GM19395 (cell line): Measurements from ENCODE around the gene STK32C.

Source experiments
- ATAC-seq: cut with Tn5 transposase; IDR thresholded peaks from one replicate; pipeline ENCODE4 v1.9.1; 2021; ENCODE audit warnings: mild to moderate bottlenecking, moderate library complexity; ENCODE audit not compliant: unreplicated experiment

STK32C gene

DNA sequence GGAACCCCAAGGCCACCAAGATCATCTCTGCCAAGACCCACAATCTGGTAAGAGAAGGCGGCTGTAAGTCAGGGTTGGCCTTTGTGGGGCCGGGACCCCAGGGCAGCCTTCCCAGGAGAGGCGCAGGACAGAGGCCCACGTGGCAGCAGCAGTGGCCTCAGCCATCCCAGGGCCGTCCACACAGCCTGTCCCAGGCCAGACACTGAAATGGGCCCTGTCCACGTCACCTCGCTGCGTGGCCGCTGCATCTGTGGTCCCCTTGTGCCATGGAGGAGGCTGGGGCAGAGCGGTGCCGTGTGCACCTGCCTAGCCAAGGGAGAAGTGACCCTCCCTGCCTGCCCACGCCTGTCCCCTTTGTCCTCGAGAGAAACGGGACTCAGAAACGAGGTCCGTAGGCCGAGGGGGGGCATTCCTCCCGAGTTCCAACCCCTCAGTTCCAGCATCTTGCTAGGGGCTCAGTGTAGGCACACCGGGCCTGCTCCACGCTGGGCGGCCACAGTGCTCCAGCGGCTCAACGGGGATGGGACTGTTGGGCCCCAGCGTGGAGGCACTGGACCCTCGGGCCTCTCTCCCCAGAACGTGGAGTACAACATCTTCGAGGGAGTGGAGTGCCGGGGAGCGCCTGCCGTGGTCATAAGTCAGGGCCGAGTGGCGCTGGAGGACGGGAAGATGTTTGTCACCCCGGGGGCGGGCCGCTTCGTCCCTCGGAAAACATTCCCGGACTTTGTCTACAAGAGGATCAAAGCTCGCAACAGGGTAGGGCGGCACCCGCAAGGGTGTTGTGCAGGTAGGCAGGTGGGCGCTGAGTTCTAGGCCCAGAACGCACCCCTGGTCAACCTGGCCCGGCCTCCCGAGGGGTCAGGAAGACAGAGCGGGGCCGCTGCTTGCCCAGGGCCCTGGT lies 105.4 kb downstream of the STK32C start:
- ATAC-seq = no peak

DNA sequence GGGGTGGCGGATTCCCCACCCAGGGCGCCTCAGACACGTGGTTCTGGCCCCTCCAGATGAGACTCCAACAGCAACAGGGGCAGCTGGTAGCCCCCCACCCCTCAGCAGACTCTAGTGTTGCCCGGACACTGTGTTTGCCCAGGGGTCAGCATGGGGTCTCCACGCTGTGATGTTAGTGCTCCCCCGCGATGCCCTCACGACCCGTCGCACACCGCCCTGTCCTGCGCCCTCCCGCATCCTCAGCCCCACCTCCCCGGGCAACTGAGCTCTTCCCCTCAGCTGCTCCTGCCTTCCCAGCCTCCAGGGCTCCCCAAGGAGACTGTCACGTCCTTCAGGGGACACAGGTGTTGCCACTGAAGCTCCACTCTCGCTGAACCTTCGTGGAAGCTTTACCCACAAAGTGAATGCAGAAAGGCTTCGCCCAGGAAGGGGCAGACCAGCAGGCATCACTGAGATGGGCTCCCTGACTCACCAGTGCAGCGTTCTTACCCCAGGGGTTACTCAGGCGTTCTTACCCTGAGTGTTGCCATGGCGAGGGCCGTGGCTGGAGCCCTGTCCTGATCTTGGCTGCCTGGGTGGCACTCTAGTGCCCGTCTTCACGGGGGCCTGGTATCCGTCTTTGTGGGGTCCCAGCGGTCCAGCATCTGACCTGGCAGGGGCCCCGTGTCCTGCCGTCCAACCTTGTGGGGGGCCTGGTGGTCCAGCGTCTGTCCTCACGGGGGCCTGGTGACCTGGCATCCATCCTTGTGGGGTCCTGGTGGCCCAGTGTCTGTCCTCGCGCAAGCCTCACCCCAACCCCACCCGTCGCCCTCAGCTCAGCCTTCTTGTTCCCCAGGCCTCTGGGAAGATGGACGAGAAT lies 106.4 kb downstream of the STK32C start:
- no peak for ATAC-seq

DNA sequence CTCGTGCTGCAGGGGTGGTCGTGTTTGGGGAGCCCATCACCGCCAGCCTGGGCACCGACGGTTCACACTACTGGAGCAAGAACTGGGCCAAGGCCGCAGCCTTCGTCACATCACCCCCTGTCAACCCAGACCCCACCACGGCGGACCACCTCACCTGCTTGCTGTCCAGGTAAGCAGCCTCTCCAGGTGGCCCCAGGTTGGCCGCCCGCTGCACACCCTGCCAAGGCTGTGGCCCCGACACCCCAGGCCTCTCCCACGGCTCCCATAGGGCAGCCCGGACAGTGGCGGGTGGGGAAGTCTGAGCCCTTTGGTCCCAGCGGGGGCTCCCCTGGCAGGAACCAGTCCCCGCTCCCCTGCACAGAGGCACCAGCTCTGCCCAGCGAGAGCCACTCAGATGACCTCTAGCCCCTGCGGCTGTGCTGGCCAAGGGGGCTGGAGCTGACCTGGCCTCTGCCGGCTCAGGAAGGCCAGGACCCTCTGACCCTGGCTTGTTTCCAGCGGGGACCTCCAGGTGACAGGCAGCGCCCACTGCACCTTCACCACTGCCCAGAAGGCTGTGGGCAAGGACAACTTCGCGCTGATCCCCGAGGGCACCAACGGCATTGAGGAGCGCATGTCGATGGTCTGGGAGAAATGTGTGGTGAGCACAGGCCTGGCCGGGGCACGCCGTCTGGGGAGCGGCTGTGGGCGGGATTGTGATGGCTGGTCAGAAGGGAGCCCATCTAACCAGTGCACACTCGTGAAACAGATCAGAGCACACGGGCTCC lies 107.2 kb downstream of the STK32C start:
- ATAC-seq = no peak

DNA sequence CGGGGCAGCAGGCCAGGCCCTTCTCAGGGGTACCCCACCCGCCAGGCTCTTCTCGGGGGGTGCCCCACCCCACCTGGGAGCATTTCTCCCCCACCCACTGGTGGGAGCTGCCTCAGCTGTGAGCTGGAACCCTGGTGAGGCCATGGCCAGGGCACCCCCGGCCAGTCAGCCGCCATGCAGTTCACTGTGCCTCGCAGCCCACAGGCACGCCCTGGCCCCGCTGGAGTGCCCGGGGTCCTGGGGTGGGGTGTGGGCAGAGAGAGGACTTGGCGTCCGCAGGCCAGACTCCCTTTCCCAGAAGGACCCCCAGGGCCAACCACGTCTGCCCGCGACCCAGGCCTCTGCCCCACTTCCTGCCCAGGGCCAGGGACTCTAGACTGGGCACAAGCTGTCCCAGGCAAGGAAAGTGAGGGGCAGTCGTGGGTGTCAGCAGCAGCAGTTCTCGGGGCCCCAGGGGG lies 107.9 kb downstream of the STK32C start:
- ATAC-seq = no peak

DNA sequence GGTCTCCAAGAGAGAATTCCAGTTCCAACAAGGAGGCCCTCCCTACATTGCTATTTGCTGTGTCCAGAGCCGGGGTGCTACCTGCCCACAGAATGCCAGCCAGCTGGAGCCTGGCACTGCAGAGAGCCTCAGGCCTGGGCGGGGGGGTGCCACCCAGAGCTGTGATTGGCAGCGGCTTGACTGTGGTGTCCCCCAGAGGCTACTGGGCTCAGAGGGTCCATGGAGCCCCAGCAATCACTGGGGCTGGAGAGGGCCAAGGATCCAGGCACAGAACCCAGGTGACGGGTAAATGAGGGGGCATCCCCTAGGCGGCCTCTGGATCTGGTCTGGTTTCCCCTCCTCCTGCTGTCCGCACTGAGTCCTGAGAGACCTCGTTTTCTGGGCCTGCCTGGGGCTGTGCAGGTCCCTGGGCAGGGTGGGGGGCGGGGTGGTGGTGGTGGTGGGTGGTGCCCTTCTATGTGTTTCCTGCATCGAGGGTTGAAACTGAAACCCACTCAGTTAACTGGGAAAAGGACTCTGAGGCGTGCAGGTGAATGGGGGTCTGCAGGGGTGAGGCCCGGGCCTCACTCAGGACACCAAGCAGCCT lies 108.4 kb downstream of the STK32C start:
- no peak for ATAC-seq

DNA sequence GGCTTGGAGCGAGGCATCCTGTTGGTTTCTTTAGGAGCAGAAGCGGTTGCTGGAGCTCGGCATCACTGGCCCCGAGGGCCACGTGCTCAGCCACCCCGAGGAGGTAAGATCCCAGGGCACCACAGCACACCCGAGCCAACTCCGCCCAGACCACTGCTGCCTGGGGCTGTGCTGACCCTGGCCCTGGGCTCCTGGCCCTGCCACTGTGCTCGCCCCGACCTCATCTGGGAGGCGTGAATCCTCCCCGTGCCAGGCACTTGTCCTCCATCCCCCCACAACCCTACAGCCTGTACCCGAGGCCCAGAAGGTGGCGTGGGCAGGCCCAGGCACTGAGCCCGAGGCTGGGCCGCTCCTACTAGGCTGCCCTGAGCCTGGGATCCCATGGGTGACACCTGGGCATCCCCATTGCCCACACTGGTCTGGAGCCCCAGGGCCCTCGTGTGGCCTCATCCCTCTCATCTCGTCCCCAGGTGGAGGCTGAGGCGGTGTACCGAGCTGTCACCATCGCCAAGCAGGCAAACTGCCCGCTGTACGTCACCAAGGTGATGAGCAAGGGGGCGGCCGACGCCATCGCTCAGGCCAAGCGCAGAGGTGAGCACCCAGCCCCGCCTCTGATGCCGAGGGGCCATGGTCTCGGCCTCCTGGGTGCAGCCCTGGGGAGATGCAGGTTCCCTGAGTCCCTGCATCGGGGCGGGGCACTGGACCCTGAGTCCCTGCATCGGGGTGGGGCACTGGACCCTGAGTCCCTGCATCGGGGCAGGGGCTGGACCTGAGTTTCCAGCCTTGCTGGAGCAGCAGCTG lies 109.2 kb downstream of the STK32C start:
- ATAC-seq = no peak

DNA sequence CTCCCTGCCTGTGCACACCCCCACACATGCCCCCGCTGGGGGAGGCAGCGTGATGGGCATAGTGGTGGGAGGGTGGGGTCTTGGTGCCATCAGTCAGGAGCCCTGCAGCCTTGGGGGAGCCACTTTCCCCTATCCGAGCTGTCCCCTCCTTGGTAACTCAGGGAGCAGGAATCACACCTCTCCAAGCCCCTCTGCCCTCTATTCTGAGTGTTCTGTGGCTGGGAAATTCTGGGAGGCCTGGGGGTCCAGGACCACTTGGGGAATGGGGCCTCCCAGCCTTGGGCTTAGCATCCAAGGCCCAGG lies 109.7 kb downstream of the STK32C start:
- ATAC-seq = no peak

DNA sequence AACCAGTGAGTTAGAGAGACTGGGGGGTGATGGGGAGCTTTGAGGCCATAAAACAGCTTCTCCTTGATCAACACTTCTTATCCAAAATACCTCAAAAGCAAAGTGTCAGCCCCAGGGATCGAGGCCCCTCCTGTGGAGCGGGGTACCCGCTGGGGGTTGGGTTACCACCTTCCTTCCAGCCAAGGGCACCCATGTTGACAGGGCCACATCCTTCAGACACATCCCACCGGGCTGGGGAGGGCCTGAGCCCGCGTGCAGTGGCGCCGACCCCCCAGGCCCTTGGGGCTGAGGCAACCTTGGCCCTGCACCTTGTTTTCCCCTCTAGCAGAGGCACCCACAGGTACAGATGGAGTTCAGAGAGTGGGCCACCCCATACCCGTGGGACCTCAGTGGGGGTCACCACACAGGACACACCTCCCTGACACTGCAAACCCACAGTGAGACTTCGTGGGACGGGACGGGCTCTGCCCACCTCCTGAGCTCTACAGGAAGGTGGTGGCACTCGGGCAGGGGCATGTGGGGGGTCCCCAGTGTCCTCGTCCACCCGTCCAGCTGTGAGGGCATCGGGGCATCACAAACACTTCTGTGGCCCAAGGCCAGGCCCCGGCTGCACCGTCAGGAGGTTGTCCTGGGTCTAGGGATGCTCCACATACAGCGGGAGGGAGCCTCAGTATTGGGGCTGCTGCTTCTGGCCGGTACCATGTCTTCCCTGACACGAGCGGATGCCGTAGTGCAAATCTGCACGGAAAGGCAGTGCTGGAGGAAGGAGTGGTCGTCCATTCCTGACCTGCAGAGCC lies 110.3 kb downstream of the STK32C start:
- no peak for ATAC-seq

DNA sequence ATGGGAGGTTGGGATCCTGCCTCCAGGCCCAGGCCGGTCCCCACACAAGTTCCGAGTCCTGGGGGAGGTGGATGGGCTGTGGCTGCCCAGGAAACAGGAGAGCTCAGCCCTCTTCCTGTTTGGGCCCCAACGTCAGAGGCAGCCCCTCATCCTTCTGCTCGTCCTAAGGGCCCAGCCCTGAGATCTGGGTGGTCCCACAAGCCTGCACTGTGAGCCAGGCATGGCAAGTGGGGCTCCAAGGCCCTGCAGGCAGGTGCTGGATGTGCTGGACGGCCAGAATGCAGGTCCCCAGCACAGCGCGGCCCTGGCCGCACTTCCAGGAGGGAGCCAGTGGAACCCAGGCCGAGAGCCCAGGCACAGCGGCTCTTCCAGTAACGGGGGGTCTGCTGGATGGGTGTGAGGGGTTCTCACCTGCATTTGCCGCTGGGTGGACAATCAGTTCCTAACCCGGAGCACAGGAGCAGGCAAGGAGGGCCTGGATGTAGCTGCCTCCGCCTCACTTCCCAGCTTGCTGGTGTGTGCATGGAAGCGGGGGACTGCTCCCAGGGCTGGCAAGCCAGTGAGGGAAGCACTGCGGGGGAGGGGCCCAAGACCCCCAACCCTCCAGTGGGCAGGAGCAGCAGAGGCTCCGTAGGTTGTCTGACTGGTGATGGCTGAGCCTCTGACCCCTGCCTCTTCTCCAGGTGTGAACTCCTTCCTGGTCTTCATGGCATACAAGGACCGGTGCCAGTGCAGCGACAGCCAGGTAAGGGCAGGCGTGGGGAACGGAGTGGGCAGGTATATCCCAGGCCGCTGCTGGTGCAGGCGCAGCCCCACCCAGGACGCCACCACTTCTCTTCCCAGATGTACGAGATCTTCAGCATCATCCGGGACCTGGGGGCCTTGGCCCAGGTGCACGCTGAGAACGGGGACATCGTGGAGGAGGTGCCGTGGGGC lies 111.3 kb downstream of the STK32C start:
- ATAC-seq = no peak

DNA sequence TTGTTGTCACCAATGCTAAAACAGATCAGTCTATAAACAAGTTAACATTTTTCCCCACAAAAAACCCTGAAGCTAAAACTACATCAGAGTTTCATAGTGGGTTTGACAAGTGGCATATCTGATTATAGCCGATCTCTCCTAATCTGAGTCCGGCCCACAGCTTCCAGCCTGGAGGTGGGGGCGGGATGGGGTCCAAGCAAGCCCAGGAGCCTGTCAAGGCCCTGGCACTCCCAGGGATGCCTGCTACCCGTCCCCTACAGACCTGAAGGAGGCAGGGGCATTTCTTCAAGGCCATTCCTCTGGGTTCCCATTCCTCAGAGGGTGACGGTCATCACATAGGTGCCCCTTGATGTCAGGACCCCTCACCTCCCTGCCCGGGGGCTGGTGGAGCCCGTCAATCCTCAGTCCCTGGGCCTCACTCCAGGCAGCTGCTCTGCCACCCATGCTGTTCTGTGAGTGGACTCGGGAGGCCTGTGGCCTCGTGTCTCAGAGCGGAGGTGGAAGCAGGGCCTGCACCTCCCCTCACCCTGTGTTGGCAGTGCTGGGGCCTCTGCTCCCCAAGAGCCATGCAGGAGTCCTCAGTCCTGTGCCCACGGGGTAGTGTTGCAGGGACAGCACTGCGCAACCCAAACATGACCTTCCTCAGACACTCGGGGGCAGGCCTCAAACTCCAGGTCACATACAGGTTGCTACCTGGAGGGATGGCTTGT lies 112.2 kb downstream of the STK32C start:
- no peak for ATAC-seq

DNA sequence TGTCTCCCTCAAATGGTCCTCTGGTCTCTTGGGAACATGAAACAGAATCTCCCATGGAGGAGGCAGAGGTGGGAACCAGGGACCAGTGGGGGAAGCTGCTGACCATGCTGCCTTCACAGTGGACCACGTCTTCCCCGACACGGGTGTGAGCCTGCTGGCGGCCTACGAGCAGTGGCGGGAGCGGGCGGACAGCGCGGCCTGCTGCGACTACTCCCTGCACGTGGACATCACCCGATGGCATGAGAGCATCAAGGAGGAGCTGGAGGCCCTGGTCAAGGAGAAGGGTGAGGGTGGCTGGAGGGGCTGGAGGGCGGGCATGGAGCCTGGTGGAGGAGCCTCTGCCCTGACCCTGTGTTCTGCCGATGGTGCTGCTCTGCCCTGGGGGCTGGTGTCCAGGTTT lies 113.0 kb downstream of the STK32C start:
- ATAC-seq = no peak

DNA sequence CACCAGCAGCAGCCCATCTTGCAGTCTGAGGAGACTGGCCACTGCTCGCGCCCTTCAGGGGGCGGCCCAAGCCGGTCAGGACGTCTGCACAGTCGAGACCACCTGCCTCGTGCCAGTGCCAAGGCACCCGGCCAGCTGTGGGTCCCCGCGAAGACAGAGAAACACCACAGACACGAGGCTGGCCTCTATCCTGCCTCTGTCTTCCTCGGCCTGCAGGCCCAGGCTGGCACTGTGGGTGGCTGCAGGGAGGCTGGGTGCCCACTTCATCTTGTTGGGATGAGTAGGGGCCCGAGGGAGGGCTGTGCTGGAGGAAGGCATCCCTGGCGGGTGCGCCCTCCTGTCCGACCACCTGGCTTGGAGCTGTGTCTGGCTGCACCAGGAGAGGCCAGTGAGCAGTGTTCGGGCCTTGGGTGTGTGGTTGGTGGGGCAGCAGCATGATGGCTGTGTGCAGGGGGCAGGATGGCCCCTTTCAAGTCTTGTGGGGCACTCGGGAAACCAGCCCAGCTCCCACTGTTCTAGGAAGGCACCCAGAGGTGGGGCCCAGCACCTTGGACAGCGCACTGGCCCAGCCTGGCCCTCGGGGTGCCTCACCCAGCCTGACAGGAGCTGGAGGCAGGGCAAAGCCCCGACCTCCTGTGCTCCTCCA lies 113.7 kb downstream of the STK32C start:
- ATAC-seq = no peak

DNA sequence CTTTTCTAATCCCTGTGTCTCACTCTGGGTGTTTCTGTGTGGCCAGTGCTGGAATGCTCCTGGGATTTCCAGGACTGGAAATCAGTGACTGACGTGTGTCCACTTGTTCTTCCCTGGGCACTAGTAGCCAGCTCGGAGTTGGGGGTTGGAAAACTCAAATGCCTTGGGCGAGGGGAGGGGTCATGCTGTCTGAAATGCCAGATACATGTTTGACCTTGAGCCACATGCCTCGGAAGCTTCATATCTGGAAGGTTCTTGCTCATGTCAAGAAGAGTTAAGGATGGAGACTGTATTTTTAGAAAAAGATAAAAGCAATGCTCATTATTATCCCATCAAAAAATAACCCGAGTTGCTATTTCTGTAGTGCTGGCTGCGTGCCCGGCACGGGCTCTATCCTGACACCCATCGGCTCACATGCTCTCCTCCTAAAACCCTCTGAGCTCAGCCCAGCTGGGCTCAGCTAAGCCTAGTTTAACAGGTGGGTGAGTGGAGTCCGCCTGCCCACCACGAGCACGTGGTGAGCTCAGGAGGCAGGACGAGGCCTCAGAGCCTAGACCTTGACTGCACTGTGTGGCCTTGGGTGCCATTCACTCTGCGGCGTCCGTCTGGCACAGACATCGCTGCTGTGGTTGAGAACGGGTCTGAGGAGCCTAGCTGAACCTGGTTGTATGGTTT lies 114.6 kb downstream of the STK32C start:
- no peak for ATAC-seq

DNA sequence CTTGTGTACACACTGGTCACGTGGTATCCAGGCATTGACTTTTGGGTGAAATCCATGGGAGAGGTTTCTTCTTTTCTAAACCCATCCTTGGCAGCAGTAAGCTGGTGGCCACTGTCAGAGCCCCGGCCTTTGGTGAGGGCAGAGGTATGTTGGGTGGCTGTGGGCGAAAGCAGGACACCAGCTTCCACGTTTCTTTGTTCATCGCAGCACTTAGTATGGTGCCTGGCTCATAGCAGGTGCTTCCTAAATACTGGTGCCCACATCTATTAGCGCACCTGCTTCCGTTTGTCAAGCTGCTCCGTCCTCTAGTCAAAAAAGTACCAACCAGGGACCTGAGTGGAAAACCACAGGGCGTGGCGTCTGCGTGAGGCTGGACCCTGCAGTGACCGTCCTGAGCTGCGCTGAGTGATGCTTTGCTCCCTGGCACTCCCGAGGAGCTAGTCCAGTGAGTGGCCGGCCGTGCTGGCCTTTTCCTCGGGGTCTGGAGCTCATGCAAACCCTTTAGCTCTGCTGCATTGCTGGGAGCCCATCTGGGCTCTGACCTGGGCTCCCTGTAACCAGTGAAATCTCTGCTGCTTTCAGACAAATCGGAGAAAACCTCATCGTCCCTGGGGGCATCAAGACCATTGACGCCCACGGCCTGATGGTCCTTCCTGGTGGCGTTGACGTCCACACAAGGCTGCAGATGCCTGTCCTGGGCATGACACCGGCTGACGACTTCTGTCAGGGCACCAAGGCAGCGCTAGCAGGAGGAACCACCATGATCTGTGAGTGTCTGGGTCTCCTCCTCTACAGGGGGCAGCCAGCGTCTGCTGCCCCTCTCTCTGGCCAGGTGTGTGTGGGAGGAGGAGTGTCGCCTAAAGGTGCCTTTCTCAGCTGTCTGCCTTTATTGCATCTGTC lies 115.4 kb downstream of the STK32C start:
- ATAC-seq = no peak

DNA sequence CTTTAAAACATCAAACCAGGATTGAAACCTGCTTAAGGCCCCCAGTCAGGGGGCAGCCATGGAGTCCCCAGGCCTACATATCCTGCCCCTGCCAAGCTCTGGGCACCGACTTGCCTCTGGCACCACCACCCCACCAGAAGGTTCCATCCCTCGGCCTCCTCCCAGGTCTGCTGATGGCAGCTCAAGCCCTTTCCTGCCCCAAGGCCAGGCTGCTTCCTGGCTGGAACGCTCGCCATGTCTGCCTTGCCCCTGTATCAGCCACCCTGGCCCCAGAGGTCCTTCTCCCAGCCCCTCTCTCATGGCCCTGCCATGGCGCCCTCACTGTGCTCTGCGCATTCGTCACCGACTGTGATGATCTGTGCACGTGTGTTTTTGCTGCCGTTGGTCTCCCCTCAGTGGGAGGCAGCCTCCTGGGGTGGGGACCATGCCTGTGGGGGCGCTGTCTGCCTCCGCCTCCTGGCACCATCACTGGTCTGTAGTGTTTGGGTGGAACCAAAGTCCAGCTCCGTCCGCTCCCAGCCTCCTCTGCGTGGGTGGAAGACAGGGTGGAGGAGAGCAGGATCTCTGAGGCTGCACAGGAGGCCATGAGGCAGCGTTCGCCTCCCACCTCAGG lies 117.8 kb downstream of the STK32C start:
- no peak for ATAC-seq
